T-helper 22 cell (primary cell): ENCODE data around the gene METTL24.
"Not testable (repeated sequence)": the region's sequence is repeated elsewhere in the genome, so short reads cannot be mapped to it uniquely, and the experiment has no call there.

Experiments used
- DNase-seq: peaks from one replicate; pipeline ENCODE4 v3.0.0-alpha.2; 2020; ENCODE audit warnings: low read depth

Gene METTL24

GRCh38 chr6:110315207-110315868 is 42.8 kb downstream of the METTL24 start:
- no peak for DNase-seq

- no peak for DNase-seq
Measured at GRCh38 chr6:110310861-110311446, 47.2 kb downstream of the METTL24 start.

GRCh38 chr6:110309432-110309831 is 48.7 kb downstream of the METTL24 start:
- DNase-seq: not testable (repeated sequence)

- no peak for DNase-seq
Measured at GRCh38 chr6:110307368-110307767, 50.8 kb downstream of the METTL24 start.

GRCh38 chr6:110305832-110306231 is 52.3 kb downstream of the METTL24 start:
- DNase-seq: not testable (repeated sequence)

- not testable (repeated sequence) for DNase-seq
Measured at GRCh38 chr6:110303692-110304091, 54.5 kb downstream of the METTL24 start.

- no peak for DNase-seq
Measured at GRCh38 chr6:110298916-110299315, 59.2 kb downstream of the METTL24 start.

GRCh38 chr6:110298411-110298810 is 59.7 kb downstream of the METTL24 start:
- DNase-seq: no peak

- DNase-seq: no peak
Measured at GRCh38 chr6:110296241-110297025, 61.7 kb downstream of the METTL24 start.

GRCh38 chr6:110295451-110296165 is 62.5 kb downstream of the METTL24 start:
- DNase-seq: no peak

- DNase-seq: no peak
Measured at GRCh38 chr6:110287462-110288341, 70.4 kb downstream of the METTL24 start.

GRCh38 chr6:110285306-110286060 is 72.7 kb downstream of the METTL24 start:
- no peak for DNase-seq

GRCh38 chr6:110284855-110285254 is 73.3 kb downstream of the METTL24 start:
- DNase-seq: no peak

- DNase-seq: no peak
Measured at GRCh38 chr6:110283657-110284056, 74.5 kb downstream of the METTL24 start.

- DNase-seq: no peak
Measured at GRCh38 chr6:110282412-110282811, 75.7 kb downstream of the METTL24 start.

GRCh38 chr6:110277100-110277665 is 81.0 kb downstream of the METTL24 start:
- DNase-seq: no peak

- not testable (repeated sequence) for DNase-seq
Measured at GRCh38 chr6:110272781-110273180, 85.4 kb downstream of the METTL24 start.

GRCh38 chr6:110271732-110272022 is 86.5 kb downstream of the METTL24 start:
- no peak for DNase-seq

GRCh38 chr6:110270165-110270564 is 88.0 kb downstream of the METTL24 start:
- DNase-seq: no peak

GRCh38 chr6:110269623-110270022 is 88.5 kb downstream of the METTL24 start:
- DNase-seq: no peak

GRCh38 chr6:110266996-110267395 is 91.2 kb downstream of the METTL24 start:
- no peak for DNase-seq
